PC-3 (cell line): Measurements from ENCODE around the gene CYB561A3.

Source experiments
- EZH2 ChIP-seq: fragments of 300-600 bp; sonication (generic); IDR thresholded peaks from one replicate; pipeline ENCODE4 v1.6.1; 2017; ENCODE audit warnings: antibody characterized with exemption, mild to moderate bottlenecking, low read length; ENCODE audit not compliant: unreplicated experiment
- EZH2phosphoT487 ChIP-seq: fragments of 300-600 bp; sonication (generic); IDR thresholded peaks from 2 replicates; pipeline ENCODE4 v1.6.1; 2018; ENCODE audit warnings: mild to moderate bottlenecking, antibody characterized with exemption, low read length, borderline replicate concordance
- TF ChIP-seq, protein P1 (sequence below): fragments of 300-600 bp; sonication (generic); conservative IDR thresholded peaks from 2 replicates; pipeline ENCODE4 v1.5.1; 2017; ENCODE audit warnings: antibody characterized with exemption, low read depth, mild to moderate bottlenecking, low read length

GRCh38 chr11:61305417-61305816 is 56.3 kb downstream of the CYB561A3 start:
- TF ChIP-seq, protein P1, sequence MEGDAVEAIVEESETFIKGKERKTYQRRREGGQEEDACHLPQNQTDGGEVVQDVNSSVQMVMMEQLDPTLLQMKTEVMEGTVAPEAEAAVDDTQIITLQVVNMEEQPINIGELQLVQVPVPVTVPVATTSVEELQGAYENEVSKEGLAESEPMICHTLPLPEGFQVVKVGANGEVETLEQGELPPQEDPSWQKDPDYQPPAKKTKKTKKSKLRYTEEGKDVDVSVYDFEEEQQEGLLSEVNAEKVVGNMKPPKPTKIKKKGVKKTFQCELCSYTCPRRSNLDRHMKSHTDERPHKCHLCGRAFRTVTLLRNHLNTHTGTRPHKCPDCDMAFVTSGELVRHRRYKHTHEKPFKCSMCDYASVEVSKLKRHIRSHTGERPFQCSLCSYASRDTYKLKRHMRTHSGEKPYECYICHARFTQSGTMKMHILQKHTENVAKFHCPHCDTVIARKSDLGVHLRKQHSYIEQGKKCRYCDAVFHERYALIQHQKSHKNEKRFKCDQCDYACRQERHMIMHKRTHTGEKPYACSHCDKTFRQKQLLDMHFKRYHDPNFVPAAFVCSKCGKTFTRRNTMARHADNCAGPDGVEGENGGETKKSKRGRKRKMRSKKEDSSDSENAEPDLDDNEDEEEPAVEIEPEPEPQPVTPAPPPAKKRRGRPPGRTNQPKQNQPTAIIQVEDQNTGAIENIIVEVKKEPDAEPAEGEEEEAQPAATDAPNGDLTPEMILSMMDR, result no peak
- TF ChIP-seq EZH2, result no peak
- no peak for TF ChIP-seq EZH2phosphoT487
